K562 (cell line): ENCODE data around the gene THADA. TPM values are rescaled to one million over a fixed set of nuclear protein-coding genes. Genes with fewer than 3 reads are reported as not detected.
A peak's percentile ranks its signal among the peaks of the same experiment; 100 is the strongest.

ENCODE experiments used
- ATAC-seq: fragments of 200-7000 bp; cut with Tn5 transposase; 3 replicates; pipeline ENCODE4 v1.9.1; 2020; ENCODE audit warnings: moderate library complexity
- BruUV-seq: library from RNA; stranded (reverse); fragments of 400-500 nt; replicated peaks from 2 replicates; lab custom pipeline; 2021; lab: Mats Ljungman, UMichigan
- CTCF ChIA-PET: fragments of 300-600 bp; formaldehyde crosslinking; extraction: SDS; loops from one replicate; lab custom pipeline; 2021; ENCODE audit warnings: low intra/inter-chr PET ratio; lab: Yijun Ruan, JAX
- POLR2A ChIA-PET: fragments of 300-600, 350-650 bp; sonication (Branson Sonifier 250); formaldehyde crosslinking; extraction: SDS; loops from one replicate; lab custom pipeline; 2021; ENCODE audit warnings: antibody characterized with exemption, inconsistent platforms; lab: Yijun Ruan, JAX
- DNase-seq, 4 experiments: peaks; one replicate each; pipeline versions ENCODE4 v3.0.0 to v3.0.0-alpha.2; 2011 to 2018; ENCODE audit warnings: low spot score in 3 of 4, mixed read lengths in 3 of 4; ENCODE audit errors: extremely low read depth in 1 of 4
- FAIRE-seq: peaks from 2 replicates; lab custom pipeline; 2011; peaks lifted over from hg19 to GRCh38; lab: Jason Lieb, UNC
- H2AFZ ChIP-seq: 2 replicates; pipeline ENCODE4 v1.6.0; 2011; ENCODE audit warnings: low read depth, low read length, control low read depth, inconsistent platforms
- H3K27ac ChIP-seq: fragments of 200-600 bp; 3 replicates; pipeline ENCODE4 v1.8.0; 2011; ENCODE audit warnings: low read depth, mild to moderate bottlenecking, control low read depth, inconsistent platforms, low read length, moderate library complexity, mixed read lengths; ENCODE audit errors: extremely low read depth
- H3K27me3 ChIP-seq, 2 experiments: fragments of 300-600 bp in 1 of 2; 2 replicates in 1 of 2; 3 replicates in 1 of 2; pipeline versions ENCODE4 v1.6.0 to v1.8.0; 2011; ENCODE audit warnings: inconsistent platforms in 2 of 2, low read length in 2 of 2, mild to moderate bottlenecking in 1 of 2, mixed read lengths in 1 of 2, moderate library complexity in 1 of 2; ENCODE audit not compliant: control insufficient read depth in 2 of 2, insufficient read depth in 2 of 2
- H3K36me3 ChIP-seq: fragments of 300-600 bp; 3 replicates; pipeline ENCODE4 v1.8.0; 2011; ENCODE audit warnings: mild to moderate bottlenecking, low read length, inconsistent platforms; ENCODE audit not compliant: control insufficient read depth, insufficient read depth
- H3K4me1 ChIP-seq, 2 experiments: fragments of 200-600 bp in 1 of 2; replicated peaks in 1 of 2; 2 replicates in 1 of 2; 3 replicates in 1 of 2; pipeline versions ENCODE4 v1.5.1 to v1.8.0; 2011; ENCODE audit warnings: inconsistent platforms in 2 of 2, low read length in 2 of 2, mild to moderate bottlenecking in 1 of 2, mixed read lengths in 1 of 2, moderate library complexity in 1 of 2; ENCODE audit not compliant: control insufficient read depth in 2 of 2, insufficient read depth in 2 of 2
- H3K4me2 ChIP-seq: 2 replicates; pipeline ENCODE4 v1.6.1; 2011; ENCODE audit warnings: low read length, control low read depth, inconsistent platforms, mixed read lengths; ENCODE audit not compliant: insufficient read depth
- H3K4me3 ChIP-seq: fragments of 200-600 bp; sonication (generic), shearing (Covaris generic); 2 replicates; pipeline ENCODE4 v1.5.1; 2016; ENCODE audit warnings: control low read depth, inconsistent platforms
- H3K79me2 ChIP-seq: fragments of 200-600 bp; 3 replicates; pipeline ENCODE4 v1.8.0; 2011; ENCODE audit warnings: low read length, inconsistent platforms; ENCODE audit not compliant: control insufficient read depth, insufficient read depth
- H3K9ac ChIP-seq, 2 experiments: 2 replicates each; pipeline versions ENCODE4 v1.6.0 to v1.6.1; 2011; ENCODE audit warnings: low read depth in 2 of 2, low read length in 2 of 2, control low read depth in 1 of 2, inconsistent platforms in 1 of 2, mild to moderate bottlenecking in 1 of 2, mixed read lengths in 1 of 2; ENCODE audit not compliant: insufficient read depth in 1 of 2
- H3K9me1 ChIP-seq: one replicate; pipeline ENCODE4 v1.6.0; 2011; ENCODE audit warnings: inconsistent platforms, mild to moderate bottlenecking, low read length, moderate library complexity; ENCODE audit not compliant: control insufficient read depth, insufficient read depth
- H3K9me3 ChIP-seq: replicated peaks from 2 replicates; pipeline ENCODE4 v1.5.1; 2011; ENCODE audit warnings: low read depth, low read length, inconsistent platforms; ENCODE audit not compliant: control insufficient read depth, insufficient read depth
- H4K20me1 ChIP-seq: replicated peaks from 2 replicates; pipeline ENCODE4 v1.6.1; 2011; ENCODE audit warnings: low read length, inconsistent platforms, mixed read lengths; ENCODE audit not compliant: control insufficient read depth, insufficient read depth
- CBFA2T3 ChIP-seq: fragments of 450-650 bp; IDR thresholded peaks from 2 replicates; pipeline ENCODE4 v1.6.1; 2017
- CCNT2 ChIP-seq: IDR thresholded peaks from 2 replicates; pipeline ENCODE4 v1.6.1; 2011; ENCODE audit warnings: borderline replicate concordance, low read depth, mild to moderate bottlenecking, moderate library complexity, mixed read lengths, low read length; ENCODE audit not compliant: insufficient read length; ENCODE audit errors: extremely low read depth
- ELK3 ChIP-seq: fragments of 450-650 bp; formaldehyde crosslinking; IDR thresholded peaks from 2 replicates; pipeline ENCODE4 v1.4.0; 2020; ENCODE audit warnings: mild to moderate bottlenecking
- FUS ChIP-seq: fragments of 200-400 bp; formaldehyde crosslinking; optimal IDR thresholded peaks from 2 replicates; pipeline ENCODE3; 2017; ENCODE audit warnings: low read depth, low read length
- HLTF ChIP-seq: fragments of 450-650 bp; IDR thresholded peaks from 2 replicates; pipeline ENCODE4 v1.6.1; 2016
- LEF1 ChIP-seq: fragments of 450-650 bp; IDR thresholded peaks from 2 replicates; pipeline ENCODE4 v1.6.1; 2016; ENCODE audit warnings: mild to moderate bottlenecking
- MTA3 ChIP-seq: fragments of 450-650 bp; formaldehyde crosslinking; IDR thresholded peaks from 2 replicates; pipeline ENCODE4 v1.6.1; 2017; ENCODE audit warnings: mild to moderate bottlenecking, borderline replicate concordance
- NFRKB ChIP-seq: fragments of 450-650 bp; IDR thresholded peaks from 2 replicates; pipeline ENCODE4 v1.6.1; 2016; ENCODE audit warnings: low read depth
- RB1 ChIP-seq: fragments of 450-650 bp; IDR thresholded peaks from 2 replicates; pipeline ENCODE4 v1.6.1; 2017; ENCODE audit warnings: low read depth, mild to moderate bottlenecking
- RBFOX2 ChIP-seq: fragments of 200-400 bp; formaldehyde crosslinking; IDR thresholded peaks from 2 replicates; pipeline ENCODE4 v1.6.1; 2017; ENCODE audit warnings: low read depth, mild to moderate bottlenecking, low read length, moderate library complexity
- RFX1 ChIP-seq: fragments of 450-650 bp; IDR thresholded peaks from 2 replicates; pipeline ENCODE4 v1.6.1; 2016; ENCODE audit warnings: mild to moderate bottlenecking, moderate library complexity
- RFX5 ChIP-seq: IDR thresholded peaks from 2 replicates; pipeline ENCODE4 v1.6.1; 2011; ENCODE audit warnings: low read depth, mild to moderate bottlenecking, improper control_type of control experiment, low read length
- RUNX1 ChIP-seq: sonication (generic); IDR thresholded peaks from 2 replicates; pipeline ENCODE4 v1.6.1; 2016; ENCODE audit warnings: antibody characterized with exemption, low read depth
- SIN3A ChIP-seq, 2 experiments: fragments of 150-350 bp in 1 of 2; IDR thresholded peaks; 2 replicates each; pipeline ENCODE4 v1.6.1; 2011 to 2016; ENCODE audit warnings: borderline replicate concordance in 2 of 2, low read depth in 2 of 2, low read length in 2 of 2, mild to moderate bottlenecking in 2 of 2, moderate library complexity in 2 of 2; ENCODE audit not compliant: control insufficient read depth in 1 of 2
- ZNF24 ChIP-seq: fragments of 450-650 bp; IDR thresholded peaks from 2 replicates; pipeline ENCODE4 v1.6.1; 2016
- ZNF324 ChIP-seq: fragments of 250-450 bp; sonication (Bioruptor Pico); IDR thresholded peaks from 2 replicates; pipeline ENCODE4 v1.4.0; 2020; ENCODE audit warnings: mild to moderate bottlenecking
- ZNF561 ChIP-seq: fragments of 450-650 bp; formaldehyde crosslinking; conservative IDR thresholded peaks from 2 replicates; pipeline ENCODE4 v1.4.0; 2020; ENCODE audit warnings: mild to moderate bottlenecking, moderate library complexity
- WGBS: fragments of 100-300 bp; shearing (Covaris generic); methylation state at CpG from one replicate; pipeline ENCODE4 v1.1.6; 2016; ENCODE audit warnings: low coverage, mixed read lengths; ENCODE audit not compliant: insufficient coverage; ENCODE audit errors: missing lambda C conversion rate; 5-methylcytosine and 5-hydroxymethylcytosine counted together
- in situ Hi-C: fragments of 300-500 bp; cut with MboI; formaldehyde crosslinking; loops from 4 replicates; pipeline ENCODE4 v1.15.0; 2018; ENCODE audit warnings: inconsistent platforms, mixed read lengths
- intact Hi-C: fragments of 100-400 bp; cut with micrococcal nuclease; formaldehyde crosslinking; loops from 2 replicates; pipeline ENCODE4 v1.14.2; 2022
- polyA plus RNA-seq, 8 experiments: library from polyadenylated mRNA; depleted of rRNA in 4 of 8; stranded (reverse) in 5 of 8; unstranded in 3 of 8; fragments of >200 nt; fragmentation: Nextera tagmentation in 2 of 8; fragmentation: Illumina TruSeq in 1 of 8; extraction: Ambion mirVana in 2 of 8; extraction: Trizol in 1 of 8; gene quantifications; 2 replicates each; pipeline versions ENCODE4 v1.2.1 to v1.2.3, GENCODE V29; 2011 to 2014; ENCODE audit warnings: inconsistent platforms in 1 of 8, missing spikeins in 1 of 8
- total RNA-seq, 7 experiments: library from RNA; depleted of rRNA in 6 of 7; stranded (reverse); fragments of >200 nt in 6 of 7; fragmentation: Illumina TruSeq in 2 of 7; extraction: Trizol in 2 of 7; gene quantifications; 2 replicates each; pipeline versions ENCODE4 v1.2.1 to v1.2.3, GENCODE V29; 2011 to 2021; ENCODE audit warnings: low replicate concordance in 1 of 7
- TF ChIP-seq, protein P1 (sequence below): fragments of 250-450 bp; sonication (Bioruptor Pico); IDR thresholded peaks from 2 replicates; pipeline ENCODE4 v1.4.0; 2020; ENCODE audit warnings: mild to moderate bottlenecking
- TF ChIP-seq, protein P2 (sequence below): fragments of 450-650 bp; IDR thresholded peaks from 2 replicates; pipeline ENCODE4 v1.6.1; 2018; ENCODE audit warnings: mild to moderate bottlenecking, low read depth; ENCODE audit not compliant: partially characterized antibody

Gene THADA
- total and polyA plus RNA-seq, 9 of the 15 experiments (the other 6 are each of a cell fraction or from before 2014, with no cell fraction given): 17.8 to 34.7 (median 31.9) TPM

GRCh38 chr2:43190311-43191052 lies 405.4 kb downstream of the THADA start:
- FAIRE-seq: peak; percentile 87
- peak overlapping the region; percentile 77 for H3K27ac ChIP-seq
- BruUV-seq: no TSS peak
- TF ChIP-seq, protein P1, sequence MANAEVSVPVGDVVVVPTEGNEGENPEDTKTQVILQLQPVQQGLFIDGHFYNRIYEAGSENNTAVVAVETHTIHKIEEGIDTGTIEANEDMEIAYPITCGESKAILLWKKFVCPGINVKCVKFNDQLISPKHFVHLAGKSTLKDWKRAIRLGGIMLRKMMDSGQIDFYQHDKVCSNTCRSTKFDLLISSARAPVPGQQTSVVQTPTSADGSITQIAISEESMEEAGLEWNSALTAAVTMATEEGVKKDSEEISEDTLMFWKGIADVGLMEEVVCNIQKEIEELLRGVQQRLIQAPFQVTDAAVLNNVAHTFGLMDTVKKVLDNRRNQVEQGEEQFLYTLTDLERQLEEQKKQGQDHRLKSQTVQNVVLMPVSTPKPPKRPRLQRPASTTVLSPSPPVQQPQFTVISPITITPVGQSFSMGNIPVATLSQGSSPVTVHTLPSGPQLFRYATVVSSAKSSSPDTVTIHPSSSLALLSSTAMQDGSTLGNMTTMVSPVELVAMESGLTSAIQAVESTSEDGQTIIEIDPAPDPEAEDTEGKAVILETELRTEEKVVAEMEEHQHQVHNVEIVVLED (CRISPR knock-in tag): no peak
- peak; percentile 48; the same call in 1 of the 2 replicates for TF ChIP-seq RB1
- peak; percentile 62; the same call in 1 of the 2 replicates for TF ChIP-seq RUNX1
- TF ChIP-seq CCNT2: peak; percentile 94
- TF ChIP-seq MTA3: peak; percentile 85
- TF ChIP-seq NFRKB: no peak; the same call in 1 of the 2 replicates
- no peak for TF ChIP-seq ZNF561
- TF ChIP-seq ZNF24: no peak
- TF ChIP-seq HLTF: no peak
- TF ChIP-seq, protein P2, sequence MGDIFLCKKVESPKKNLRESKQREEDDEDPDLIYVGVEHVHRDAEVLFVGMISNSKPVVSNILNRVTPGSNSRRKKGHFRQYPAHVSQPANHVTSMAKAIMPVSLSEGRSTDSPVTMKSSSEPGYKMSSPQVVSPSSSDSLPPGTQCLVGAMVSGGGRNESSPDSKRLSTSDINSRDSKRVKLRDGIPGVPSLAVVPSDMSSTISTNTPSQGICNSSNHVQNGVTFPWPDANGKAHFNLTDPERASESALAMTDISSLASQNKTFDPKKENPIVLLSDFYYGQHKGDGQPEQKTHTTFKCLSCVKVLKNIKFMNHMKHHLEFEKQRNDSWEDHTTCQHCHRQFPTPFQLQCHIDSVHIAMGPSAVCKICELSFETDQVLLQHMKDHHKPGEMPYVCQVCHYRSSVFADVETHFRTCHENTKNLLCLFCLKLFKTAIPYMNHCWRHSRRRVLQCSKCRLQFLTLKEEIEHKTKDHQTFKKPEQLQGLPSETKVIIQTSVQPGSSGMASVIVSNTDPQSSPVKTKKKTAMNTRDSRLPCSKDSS: no peak
- peak; percentile 54; the same call in 1 of the 2 replicates for TF ChIP-seq ZNF324 (CRISPR knock-in tag)
- TF ChIP-seq ELK3 (CRISPR knock-in tag): no peak
- peak; percentile 96 for TF ChIP-seq CBFA2T3
- peak; percentile 49; the same call in 1 of the 2 replicates for TF ChIP-seq RBFOX2
- no peak for TF ChIP-seq RFX1
- no peak for TF ChIP-seq FUS
- TF ChIP-seq LEF1: peak; percentile 64; the same call in 1 of the 2 replicates
- no peak for TF ChIP-seq RFX5
- no peak for TF ChIP-seq SIN3A (IDR thresholded peaks at IDR 0.05; ENCODE audit: borderline replicate concordance in 2 of 2, control insufficient read depth in 1 of 2, low read depth in 2 of 2, low read length in 2 of 2)

More at GRCh38 chr2:43190311-43191052, 405.4 kb downstream of the THADA start:
- POLR2A ChIA-PET: interaction anchor here (0.9 to 2.0 kb wide), 3 partner anchors 10 to 13 kb away, joined by 4 to 6 read pairs (median 4); no protein-coding TSS in a partner anchor
- no peaks in the 10 kb centered on the region for H4K20me1 ChIP-seq
- H3K9ac ChIP-seq: peak overlapping the region; percentile 67 to 82
- CTCF ChIA-PET: no interaction called here
- peak overlapping the region; percentile 58 for H3K4me2 ChIP-seq
- WGBS: 7% methylated on average over 9 of the region's 10 CpGs
- no peaks in the 10 kb centered on the region for H3K79me2 ChIP-seq
- H3K4me1 ChIP-seq: peaks cover 74 to 84% of the 10 kb centered on the region in 2 experiments
- no peak overlapping the region for H3K4me3 ChIP-seq
- H3K36me3 ChIP-seq: no peaks in the 10 kb centered on the region
- ATAC-seq: peak; percentile 68
- peak; percentile 68 to 92 (median 80) for DNase-seq
- in situ Hi-C loops (no loop called here), intact Hi-C loops (loop anchor here (1.0 kb wide), 1 partner anchor 36 kb away; the partner anchor contains the start of gene ZFP36L2)
- H3K27me3 ChIP-seq: no peaks in the 10 kb centered on the region
- no peaks in the 10 kb centered on the region for H3K9me1 ChIP-seq
- H2AFZ ChIP-seq: peak overlapping the region; percentile 62
- H3K9me3 ChIP-seq: no peaks in the 10 kb centered on the region
